Femur (tissue), 1 donor: ENCODE measurements around the gene GDF10.

Source experiments
- DNase-seq: peaks from one replicate; pipeline ENCODE4 v3.0.0-alpha.2; 2017

The GDF10 gene

GRCh38 chr10:47356708-47357107 lies 56.7 kb downstream of the GDF10 start:
- DNase-seq = no peak

GRCh38 chr10:47357131-47357582 lies 57.2 kb downstream of the GDF10 start:
- DNase-seq = no peak

GRCh38 chr10:47357911-47358310 lies 57.9 kb downstream of the GDF10 start:
- DNase-seq = no peak

GRCh38 chr10:47358457-47358856 lies 58.5 kb downstream of the GDF10 start:
- no peak for DNase-seq

GRCh38 chr10:47359101-47359500 lies 59.1 kb downstream of the GDF10 start:
- DNase-seq = no peak

GRCh38 chr10:47359626-47360418 lies 59.8 kb downstream of the GDF10 start:
- no peak for DNase-seq

- DNase-seq = no peak
These were observed 60.5 kb downstream of the GDF10 start for GRCh38 chr10:47360419-47361040.

- DNase-seq = no peak
These were observed 61.3 kb downstream of the GDF10 start for GRCh38 chr10:47361293-47361692.

GRCh38 chr10:47362199-47362598 lies 62.2 kb downstream of the GDF10 start:
- DNase-seq = no peak
